ENCODE results near the gene KPNA6. TPM values are rescaled to one million over a fixed set of nuclear protein-coding genes. Genes with fewer than 3 reads are reported as not detected.

Gene KPNA6
- total and polyA plus RNA-seq, 9 of the 15 experiments (the other 6 are each of a cell fraction or from before 2014, with no cell fraction given), result 20.1 to 54.6 (median 32.2) TPM

DNA sequence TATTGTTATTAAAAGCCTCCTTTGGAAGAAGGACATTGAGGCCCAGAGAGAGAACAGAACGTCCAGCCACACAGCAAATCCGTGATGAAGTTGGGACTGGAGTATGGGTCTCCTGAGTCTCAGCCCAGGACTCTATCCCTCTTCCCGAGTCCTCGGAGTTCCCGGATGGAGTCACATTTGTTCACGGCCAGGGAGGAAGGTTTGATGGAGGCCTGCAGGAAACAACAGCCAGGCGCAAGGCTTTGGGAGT lies 71.3 kb downstream of the KPNA6 start (continued):
- TF ChIP-seq ATF1 (CRISPR knock-in tag; IDR thresholded peaks at IDR 0.05), result no peak
- no peak for TF ChIP-seq ATF1 (tag; IDR thresholded peaks at IDR 0.05)
- TF ChIP-seq, protein P1, sequence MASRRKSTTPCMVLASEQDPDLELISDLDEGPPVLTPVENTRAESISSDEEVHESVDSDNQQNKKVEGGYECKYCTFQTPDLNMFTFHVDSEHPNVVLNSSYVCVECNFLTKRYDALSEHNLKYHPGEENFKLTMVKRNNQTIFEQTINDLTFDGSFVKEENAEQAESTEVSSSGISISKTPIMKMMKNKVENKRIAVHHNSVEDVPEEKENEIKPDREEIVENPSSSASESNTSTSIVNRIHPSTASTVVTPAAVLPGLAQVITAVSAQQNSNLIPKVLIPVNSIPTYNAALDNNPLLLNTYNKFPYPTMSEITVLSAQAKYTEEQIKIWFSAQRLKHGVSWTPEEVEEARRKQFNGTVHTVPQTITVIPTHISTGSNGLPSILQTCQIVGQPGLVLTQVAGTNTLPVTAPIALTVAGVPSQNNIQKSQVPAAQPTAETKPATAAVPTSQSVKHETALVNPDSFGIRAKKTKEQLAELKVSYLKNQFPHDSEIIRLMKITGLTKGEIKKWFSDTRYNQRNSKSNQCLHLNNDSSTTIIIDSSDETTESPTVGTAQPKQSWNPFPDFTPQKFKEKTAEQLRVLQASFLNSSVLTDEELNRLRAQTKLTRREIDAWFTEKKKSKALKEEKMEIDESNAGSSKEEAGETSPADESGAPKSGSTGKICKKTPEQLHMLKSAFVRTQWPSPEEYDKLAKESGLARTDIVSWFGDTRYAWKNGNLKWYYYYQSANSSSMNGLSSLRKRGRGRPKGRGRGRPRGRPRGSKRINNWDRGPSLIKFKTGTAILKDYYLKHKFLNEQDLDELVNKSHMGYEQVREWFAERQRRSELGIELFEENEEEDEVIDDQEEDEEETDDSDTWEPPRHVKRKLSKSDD (conservative IDR thresholded peaks at IDR 0.05; ENCODE audit: low read length), result no peak
- no peak for TF ChIP-seq GATAD2A (IDR thresholded peaks at IDR 0.05)
- no peak for TF ChIP-seq ZNF507 (tag; conservative IDR thresholded peaks at IDR 0.05)
- TF ChIP-seq, protein P2, sequence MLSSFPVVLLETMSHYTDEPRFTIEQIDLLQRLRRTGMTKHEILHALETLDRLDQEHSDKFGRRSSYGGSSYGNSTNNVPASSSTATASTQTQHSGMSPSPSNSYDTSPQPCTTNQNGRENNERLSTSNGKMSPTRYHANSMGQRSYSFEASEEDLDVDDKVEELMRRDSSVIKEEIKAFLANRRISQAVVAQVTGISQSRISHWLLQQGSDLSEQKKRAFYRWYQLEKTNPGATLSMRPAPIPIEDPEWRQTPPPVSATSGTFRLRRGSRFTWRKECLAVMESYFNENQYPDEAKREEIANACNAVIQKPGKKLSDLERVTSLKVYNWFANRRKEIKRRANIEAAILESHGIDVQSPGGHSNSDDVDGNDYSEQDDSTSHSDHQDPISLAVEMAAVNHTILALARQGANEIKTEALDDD (IDR thresholded peaks at IDR 0.05), result 0 out of 2 replicates have a peak, but pooled peaks have one; percentile 8
- TF ChIP-seq ZNF785 (CRISPR knock-in tag; IDR thresholded peaks at IDR 0.05), result no peak
